OCI-LY7 (cell line): ENCODE results near the gene MAP2K5. TPM values are rescaled to one million over a fixed set of nuclear protein-coding genes. Genes with fewer than 3 reads are reported as not detected.

Experiments used
- Bru-seq: library from RNA; stranded (reverse); fragments of 400-500 nt; gene quantifications from one replicate; lab custom pipeline; 2021; lab: Mats Ljungman, UMichigan
- BruChase-seq, 2 experiments: library from RNA; stranded (reverse); fragments of 400-500 nt; gene quantifications; one replicate each; lab custom pipeline; 2021; lab: Mats Ljungman, UMichigan
- BruUV-seq: library from RNA; stranded (reverse); fragments of 400-500 nt; replicated peaks from 2 replicates; lab custom pipeline; 2021; lab: Mats Ljungman, UMichigan
- CTCF ChIA-PET: fragments of 300-600 bp; sonication (Branson Sonifier 250); formaldehyde crosslinking; loops from one replicate; lab custom pipeline; 2022; ENCODE audit warnings: antibody characterized with exemption; ENCODE audit not compliant: unreplicated experiment; lab: Charles Lee
- POLR2A ChIA-PET: fragments of 300-600 bp; sonication (Branson Sonifier 250); formaldehyde crosslinking; loops from one replicate; lab custom pipeline; 2022; ENCODE audit warnings: antibody characterized with exemption; lab: Charles Lee
- DNase-seq: peaks from one replicate; pipeline ENCODE4 v3.0.0-alpha.2; 2015; ENCODE audit warnings: low spot score
- H2AFZ ChIP-seq: fragments of 200-600 bp; sonication (generic), shearing (Covaris generic); 2 replicates; pipeline ENCODE4 v1.6.1; 2014; ENCODE audit warnings: mild to moderate bottlenecking, antibody characterized with exemption, low read length, moderate library complexity
- H3K27ac ChIP-seq: fragments of 200-600 bp; sonication (generic); 2 replicates; pipeline ENCODE4 v1.5.1; 2014; ENCODE audit warnings: mixed run types, low read depth, mild to moderate bottlenecking, moderate library complexity, low read length, inconsistent platforms; ENCODE audit not compliant: poor library complexity, severe bottlenecking
- H3K36me3 ChIP-seq: fragments of 200-600 bp; sonication (generic); 2 replicates; pipeline ENCODE4 v1.6.1; 2014; ENCODE audit warnings: mild to moderate bottlenecking, antibody characterized with exemption, low read length, moderate library complexity, mixed read lengths; ENCODE audit not compliant: insufficient read depth
- H3K4me1 ChIP-seq: fragments of 200-600 bp; sonication (generic); 2 replicates; pipeline ENCODE4 v1.5.1; 2014; ENCODE audit warnings: mild to moderate bottlenecking, low read length; ENCODE audit not compliant: insufficient read depth, poor library complexity, severe bottlenecking
- H3K4me2 ChIP-seq: fragments of 200-600 bp; sonication (generic); 2 replicates; pipeline ENCODE4 v1.6.1; 2014; ENCODE audit warnings: mild to moderate bottlenecking, low read length
- H3K4me3 ChIP-seq: fragments of 200-600 bp; sonication (generic); 2 replicates; pipeline ENCODE4 v1.5.1; 2014; ENCODE audit warnings: mild to moderate bottlenecking, low read depth, low read length; ENCODE audit not compliant: poor library complexity, severe bottlenecking
- H3K79me2 ChIP-seq: fragments of 200-600 bp; sonication (generic); 2 replicates; pipeline ENCODE4 v1.6.1; 2016; ENCODE audit warnings: low read depth, mild to moderate bottlenecking, low read length, moderate library complexity, mixed read lengths; ENCODE audit not compliant: insufficient read depth
- H3K9me2 ChIP-seq: fragments of 200-600 bp; sonication (generic); 2 replicates; pipeline ENCODE4 v1.6.1; 2016; ENCODE audit warnings: mild to moderate bottlenecking, low read length, mixed read lengths; ENCODE audit not compliant: insufficient read depth
- H3K9me3 ChIP-seq: fragments of 200-600 bp; sonication (generic); 2 replicates; pipeline ENCODE4 v1.6.1; 2014; ENCODE audit warnings: mild to moderate bottlenecking, mixed run types, low read length, mixed read lengths
- H4K20me1 ChIP-seq: fragments of 200-600 bp; sonication (generic); 2 replicates; pipeline ENCODE4 v1.6.1; 2014; ENCODE audit warnings: mild to moderate bottlenecking, antibody characterized with exemption, low read length, moderate library complexity, mixed read lengths; ENCODE audit not compliant: insufficient read depth
- CTCF ChIP-seq: fragments of 200-600 bp; sonication (generic); conservative IDR thresholded peaks from 2 replicates; pipeline ENCODE4 v1.5.1; 2014; ENCODE audit warnings: mild to moderate bottlenecking, antibody characterized with exemption, low read length, moderate library complexity, mixed read lengths
- EZH2phosphoT487 ChIP-seq: fragments of 200-600 bp; sonication (generic); IDR thresholded peaks from 2 replicates; pipeline ENCODE4 v1.6.1; 2018; ENCODE audit warnings: low read depth, borderline replicate concordance, mild to moderate bottlenecking, mixed run types, antibody characterized with exemption, low read length, moderate library complexity, mixed read lengths
- intact Hi-C: fragments of 100-400 bp; cut with micrococcal nuclease; formaldehyde crosslinking; loops from one replicate; pipeline ENCODE4 v1.10.0; 2022; ENCODE audit not compliant: unreplicated experiment
- long read RNA-seq: library from polyadenylated mRNA; stranded (forward); transcript quantifications from one replicate; pipeline ENCODE4 v2.0.0, GENCODE V29; 2022
- total RNA-seq, 2 experiments: library from RNA; depleted of rRNA in 1 of 2; stranded (reverse); fragments of >200 nt in 1 of 2; shearing (Covaris generic) in 1 of 2; gene quantifications; 2 replicates each; pipeline ENCODE4 v1.2.3, GENCODE V29; 2014 to 2022

MAP2K5 gene
- total RNA-seq (2014; rRNA removed; shearing (Covaris generic)) (9.0 and 10.2 TPM in 2 replicates), total RNA-seq (2022) (35.0 and 44.6 TPM in 2 replicates), Bru-seq, nascent RNA (percentile 70 among the genes with signal in this experiment), BruChase-seq, experiment 1, labeled RNA remaining after a 6-hour chase (percentile 63 among the genes with signal in this experiment), BruChase-seq, experiment 2, labeled RNA remaining after a 2-hour chase (percentile 63 among the genes with signal in this experiment)
- long read RNA-seq, transcript MAP2K5-201 (22 exons, 2,347 nt) = major isoform, 14 of 37 reads
- long read RNA-seq, transcript MAP2K5-204 (21 exons, 1,689 nt) = minor isoform, 6 of 37 reads
- long read RNA-seq, partial matches to known transcripts = 5 of 37 reads
- long read RNA-seq, other reads (novel, unspliced or antisense) = 12 of 37 reads

GRCh38 chr15:67542420-67543347 lies at the start of gene MAP2K5:
Gene MAP2K5, plus strand, starts transcription at chr15:67542703. Its CDS starts 633 bp downstream, at chr15:67543336.
- DNase-seq = peak; percentile 83
- ChIA-PET CTCF (no interaction called here), POLR2A (interaction anchor here (0.7 to 1.5 kb wide), 5 partner anchors 18 to 243 kb away, joined by 3 to 4 read pairs (median 3); partner anchors contain the start of gene C15orf61)
- H3K27ac ChIP-seq = peak within 1 kb of the TSS; percentile 77
- no peaks in the 10 kb centered on the region; the same call in 1 of the 2 replicates for H3K9me3 ChIP-seq
- intact Hi-C loops = loop anchor here (5.0 kb wide), 1 partner anchor 295 kb away; no protein-coding TSS in a partner anchor
- H3K79me2 ChIP-seq = peaks cover 17% of the 10 kb centered on the region; the same call in 1 of the 2 replicates
- no peak for TF ChIP-seq CTCF
- TF ChIP-seq EZH2phosphoT487 = no peak
- TSS peak; percentile 45 for BruUV-seq
- H3K4me1 ChIP-seq = peaks cover 59% of the 10 kb centered on the region
- no peaks in the 10 kb centered on the region for H3K9me2 ChIP-seq
- H2AFZ ChIP-seq = peak within 1 kb of the TSS; percentile 78
- H3K4me2 ChIP-seq = peak within 1 kb of the TSS; percentile 95
- peak within 1 kb of the TSS; percentile 81 for H3K4me3 ChIP-seq
- peaks cover 9% of the 10 kb centered on the region; the same call in 1 of the 2 replicates for H3K36me3 ChIP-seq
- H4K20me1 ChIP-seq = no peaks in the 10 kb centered on the region

DNA sequence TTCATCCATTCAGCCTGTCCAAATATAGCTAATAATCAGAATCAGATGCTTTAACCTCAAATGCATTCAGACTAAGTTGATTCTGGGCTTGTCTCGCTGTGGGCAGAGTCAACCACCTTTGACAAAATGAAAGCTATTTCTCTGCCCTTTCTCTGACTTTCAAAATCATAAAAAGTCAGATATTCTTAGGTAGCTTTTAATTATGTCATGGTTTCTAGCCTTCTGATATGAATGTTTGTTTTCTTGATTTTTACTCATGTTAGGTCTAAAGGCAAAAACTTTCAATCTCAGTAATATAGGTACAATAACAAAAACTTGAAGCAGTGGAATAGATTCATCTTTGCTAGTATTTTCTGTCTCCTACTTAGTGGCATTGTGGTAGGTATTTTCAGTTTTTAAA lies 46.9 kb upstream of the MAP2K5 start:
- POLR2A ChIA-PET = interaction anchor here (1.0 to 1.3 kb wide), 2 partner anchors 11 to 69 kb away, joined by 3 to 4 read pairs; no protein-coding TSS in a partner anchor
- H3K4me1 ChIP-seq = no peaks in the 10 kb centered on the region

More for the DNA sequence above, 46.9 kb upstream of the MAP2K5 start:
- CTCF ChIA-PET = no interaction called here
- Histone ChIP-seq H3K36me3 (no peaks in the 10 kb centered on the region), H3K79me2 (no peaks in the 10 kb centered on the region), H3K4me2 (no peak overlapping the region), H4K20me1 (no peaks in the 10 kb centered on the region), H3K27ac (no peak overlapping the region), H3K9me3 (no peaks in the 10 kb centered on the region), H3K9me2 (no peaks in the 10 kb centered on the region), H2AFZ (no peak overlapping the region), H3K4me3 (no peak overlapping the region)
- TF ChIP-seq EZH2phosphoT487 (no peak), CTCF (no peak)
- no peak for DNase-seq
- BruUV-seq = no TSS peak
- intact Hi-C loops = no loop called here
